ENCODE measurements around the gene IFNA6.

The IFNA6 gene

DNA sequence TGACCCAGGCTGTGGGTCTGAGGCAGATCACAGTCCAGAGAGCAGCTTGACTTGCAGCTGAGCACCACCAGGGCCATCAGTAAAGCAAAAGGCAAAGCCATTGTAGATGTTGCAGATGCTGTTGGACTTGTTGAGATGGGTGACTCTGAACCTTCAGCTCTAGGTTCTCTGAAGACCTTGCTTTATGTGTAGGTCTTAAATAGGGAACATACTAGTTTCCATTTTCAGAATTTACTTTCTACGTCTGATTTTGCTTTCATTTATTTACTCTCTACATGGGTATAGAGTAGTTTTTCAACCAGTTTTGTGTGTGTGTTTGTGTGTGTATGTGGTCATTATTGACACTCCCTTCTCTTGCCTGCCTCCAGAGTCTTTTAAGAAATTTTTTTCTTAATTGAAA is at the start of gene IFNA6:
TSS of gene IFNA6 (minus strand) at position 101 of the 400 bp plus-strand sequence. CDS start at position 101, 0 bp downstream.
- DNase-seq (ENCODE audit: extremely low spot score), result no peak
- CTCF ChIA-PET, result interaction anchor here (0.8 to 2.2 kb wide), 4 partner anchors 12 to 45 kb away, joined by 3 to 11 read pairs (median 4); no protein-coding TSS in a partner anchor
- no peak for TF ChIP-seq CTCF (IDR thresholded peaks at IDR 0.05; ENCODE audit: control extremely low read depth, extremely low read depth, low read depth, missing control alignments)
- POLR2A ChIA-PET, result no interaction called here

DNA sequence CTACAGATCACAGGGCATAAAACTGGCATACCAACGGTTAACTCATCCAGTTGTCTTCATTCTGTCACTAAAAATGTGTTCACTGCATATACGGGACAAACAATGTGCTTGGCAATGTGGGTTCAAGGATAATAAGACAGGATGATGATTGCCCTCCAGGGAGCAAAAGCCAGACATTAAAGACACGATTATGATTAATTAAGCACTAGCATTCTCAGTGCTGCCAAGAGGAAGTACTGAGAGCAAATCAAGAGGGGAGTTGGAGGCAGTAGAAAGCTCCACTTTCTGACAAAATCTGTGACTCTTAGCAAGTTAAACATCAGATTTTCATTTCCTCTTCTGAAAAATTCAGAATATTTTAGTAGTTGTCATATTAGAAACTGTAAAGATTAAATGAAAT is 49.3 kb upstream of the IFNA6 start:
- no peak for TF ChIP-seq CTCF (IDR thresholded peaks at IDR 0.05; ENCODE audit: control extremely low read depth, extremely low read depth, low read depth, missing control alignments)
- ChIA-PET POLR2A (no interaction called here), CTCF (interaction anchor here (1.9 kb wide), 1 partner anchor 10 kb away, joined by 4 read pairs; no protein-coding TSS in a partner anchor)
- no peak for DNase-seq (ENCODE audit: extremely low spot score)

DNA sequence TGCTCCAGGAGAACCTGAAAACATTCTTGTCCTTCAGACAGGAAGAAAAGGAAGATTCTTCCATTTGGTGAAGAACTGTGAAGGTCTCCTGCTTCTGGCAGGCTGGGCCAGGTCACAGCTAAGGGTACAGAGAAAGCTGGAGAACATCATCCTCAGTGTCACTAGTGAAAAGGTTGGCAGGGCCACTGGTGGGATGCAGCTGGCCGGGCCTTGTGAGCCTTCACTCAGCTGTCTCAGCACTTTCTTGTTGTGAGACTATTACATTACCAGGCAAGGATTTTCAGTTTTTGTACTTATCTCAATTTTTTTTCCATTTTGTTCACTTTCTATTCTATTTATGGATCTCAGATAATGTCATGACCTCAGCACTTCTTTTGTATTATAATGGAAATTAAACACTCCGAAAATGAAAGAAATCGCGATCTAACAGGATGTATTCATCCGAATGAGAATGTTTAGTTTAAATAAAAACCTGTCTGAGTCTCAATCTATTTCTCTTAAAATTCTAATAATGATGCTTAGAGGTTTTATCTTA is 48.3 kb upstream of the IFNA6 start:
- CTCF ChIA-PET, result interaction anchor here (0.7 to 2.2 kb wide), 6 partner anchors 9 to 204 kb away, joined by 3 to 19 read pairs (median 4); partner anchors contain the start of gene IFNA8
- POLR2A ChIA-PET, result no interaction called here
- TF ChIP-seq CTCF (IDR thresholded peaks at IDR 0.05; ENCODE audit: control extremely low read depth, extremely low read depth, low read depth, missing control alignments), result no peak

DNA sequence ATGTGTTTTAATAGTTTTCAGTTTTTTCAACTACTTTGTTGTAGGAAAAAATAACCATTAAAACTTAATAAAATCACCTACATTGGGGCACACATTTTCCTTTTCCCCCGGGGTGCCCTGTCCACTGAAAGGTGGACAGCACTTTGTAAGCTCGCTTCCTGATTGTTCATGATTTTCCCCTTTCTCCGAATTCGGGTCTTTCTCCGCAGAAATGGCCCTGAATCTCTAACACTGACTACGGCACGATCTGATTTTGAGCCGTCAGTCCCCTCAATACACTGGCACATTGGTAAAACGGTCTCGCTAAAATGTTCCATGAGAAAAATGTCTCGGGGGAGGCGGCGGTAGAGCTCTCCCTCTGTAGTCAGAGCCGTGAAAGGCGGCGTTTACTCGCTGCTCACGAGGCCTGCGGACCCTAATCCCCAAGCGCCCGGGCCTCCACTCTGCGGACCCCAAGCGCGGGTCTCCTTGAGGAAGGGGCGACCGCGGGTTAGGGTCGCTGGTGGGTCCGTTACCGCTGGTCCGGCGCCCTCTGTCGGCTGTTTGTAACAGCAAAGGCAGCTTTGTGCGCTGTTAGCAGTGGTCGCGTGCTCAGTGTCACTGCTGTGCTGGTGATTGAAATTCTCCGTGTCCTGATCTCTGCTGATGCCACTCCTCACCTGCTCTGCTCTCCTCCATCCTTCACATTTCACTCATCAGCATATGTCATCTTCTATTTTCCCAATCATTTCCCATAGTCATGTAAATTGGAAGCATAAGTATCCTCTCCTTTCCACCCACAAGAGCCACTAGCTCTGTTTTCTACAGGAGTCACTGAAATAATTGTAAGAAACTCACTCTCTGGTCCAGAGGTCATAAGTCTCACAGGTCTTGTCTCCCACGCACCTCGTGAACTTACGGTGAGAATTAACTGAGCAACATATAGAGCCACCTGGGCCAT is 45.4 kb upstream of the IFNA6 start:
- TF ChIP-seq CTCF (IDR thresholded peaks at IDR 0.05; ENCODE audit: control extremely low read depth, extremely low read depth, low read depth, missing control alignments), result peak; percentile 85
- peak; percentile 54 for DNase-seq (ENCODE audit: extremely low spot score)
- CTCF ChIA-PET, result interaction anchor here (0.6 to 3.8 kb wide), 50 partner anchors 10 to 402 kb away, joined by 3 to 95 read pairs (median 5); partner anchors contain the start of genes IFNA2, IFNA6, IFNA8 and KLHL9
- POLR2A ChIA-PET, result no interaction called here

More for the DNA sequence above, 48.3 kb upstream of the IFNA6 start:
- no peak for DNase-seq (ENCODE audit: extremely low spot score)

GRCh38 chr9:21392270-21392669 is 41.6 kb upstream of the IFNA6 start:
- DNase-seq (ENCODE audit: extremely low spot score), result no peak
- ChIA-PET CTCF (interaction anchor here (1.0 to 4.3 kb wide), 9 partner anchors 10 to 197 kb away, joined by 3 to 23 read pairs (median 8); no protein-coding TSS in a partner anchor), POLR2A (no interaction called here)
- no peak for TF ChIP-seq CTCF (IDR thresholded peaks at IDR 0.05; ENCODE audit: control extremely low read depth, extremely low read depth, low read depth, missing control alignments)

DNA sequence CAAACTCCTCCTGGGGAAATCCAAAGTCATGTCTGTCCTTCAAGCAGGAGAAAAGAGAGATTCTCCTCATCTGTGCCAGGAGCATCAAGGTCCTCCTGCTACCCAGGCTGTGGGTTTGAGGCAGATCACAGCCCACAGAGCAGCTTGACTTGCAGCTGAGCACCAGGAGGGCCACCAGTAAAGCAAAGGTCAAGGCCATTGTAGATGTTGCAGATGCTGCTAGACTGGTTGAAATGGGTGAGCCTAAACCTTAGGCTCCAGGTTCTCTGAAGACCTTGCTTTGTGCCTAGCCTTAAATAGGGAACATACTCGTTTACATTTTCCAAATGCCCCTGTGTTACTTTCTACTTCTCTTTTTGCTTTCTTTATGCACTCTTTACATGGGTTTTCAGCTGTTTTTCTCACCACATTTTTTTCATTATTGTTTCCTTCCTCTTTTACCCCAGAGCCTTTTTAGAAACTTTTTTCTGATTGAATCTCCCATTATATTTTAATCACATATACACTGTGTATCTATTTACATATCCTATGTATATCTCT is 34.5 kb upstream of the IFNA6 start, which contains the start of gene IFNA2:
TSS of gene IFNA2 (minus strand) at position 268 of the 540 bp plus-strand sequence. CDS start at position 199, 69 bp downstream.
- ChIA-PET CTCF (interaction anchor here (1.1 to 4.2 kb wide), 2 partner anchors 11 to 48 kb away, joined by 4 to 30 read pairs; no protein-coding TSS in a partner anchor), POLR2A (no interaction called here)
- TF ChIP-seq CTCF (IDR thresholded peaks at IDR 0.05; ENCODE audit: control extremely low read depth, extremely low read depth, low read depth, missing control alignments), result no peak
- no peak for DNase-seq (ENCODE audit: extremely low spot score)

Measured in GM10248 (cell line).